Measurements from ENCODE around the gene IGFL1. TPM values are rescaled to one million over a fixed set of nuclear protein-coding genes. Genes with fewer than 3 reads are reported as not detected.
"Not testable (repeated sequence)": the region's sequence is repeated elsewhere in the genome, so short reads cannot be mapped to it uniquely, and the experiment has no call there.

Gene IGFL1
- total and polyA plus RNA-seq, 7 donors: not detected

GRCh38 chr19:46265217-46265828, 35.8 kb downstream of the IGFL1 start:
- intact Hi-C loops (cut with DNase I): loop anchor here (1.0 to 5.0 kb wide), 4 partner anchors 183 to 239 kb away; no protein-coding TSS in a partner anchor
- H3K9me3 ChIP-seq: no peaks in the 10 kb centered on the region
- DNase-seq (peak in 1 of 2 donors; percentile 18), ATAC-seq (peak; percentile 70 to 92 (median 84))
- H3K4me3 ChIP-seq: no peak overlapping the region
- H3K27ac ChIP-seq: no peak overlapping the region
- peaks cover 0 to 26% (median 4%) of the 10 kb centered on the region in 3 donors for H3K27me3 ChIP-seq (ENCODE audit: insufficient read depth in 3 of 3, low read length in 2 of 3)
- no peaks in the 10 kb centered on the region for H3K36me3 ChIP-seq (ENCODE audit: insufficient read depth in 1 of 2, low read depth in 1 of 2)
- TF ChIP-seq CTCF (IDR thresholded peaks at IDR 0.05): peak; percentile 83
- 11 to 19% (median 17%) methylated on average over 10 of the region's 10 CpGs for WGBS, 3 donors
- H3K4me1 ChIP-seq: no peaks in the 10 kb centered on the region

GRCh38 chr19:46269101-46269500, 39.6 kb downstream of the IGFL1 start:
- Histone ChIP-seq H3K27me3 (ENCODE audit: insufficient read depth in 3 of 3, low read length in 2 of 3) (peaks cover 0 to 28% (median 0%) of the 10 kb centered on the region in 3 donors), H3K36me3 (ENCODE audit: insufficient read depth in 1 of 2, low read depth in 1 of 2) (no peaks in the 10 kb centered on the region), H3K4me1 (no peaks in the 10 kb centered on the region), H3K9me3 (no peaks in the 10 kb centered on the region), H3K4me3 (no peak overlapping the region), H3K27ac (no peak overlapping the region)
- no peak for DNase-seq
- WGBS, 3 donors: 79 to 92% (median 81%) methylated on average over 7 of the region's 7 CpGs
- no peak for TF ChIP-seq CTCF (IDR thresholded peaks at IDR 0.05)
- intact Hi-C loops (cut with DNase I): loop anchor here in 1 of 2 donors (5.0 kb wide), 1 partner anchor 187 kb away; no protein-coding TSS in a partner anchor
- no peak for ATAC-seq

DNA sequence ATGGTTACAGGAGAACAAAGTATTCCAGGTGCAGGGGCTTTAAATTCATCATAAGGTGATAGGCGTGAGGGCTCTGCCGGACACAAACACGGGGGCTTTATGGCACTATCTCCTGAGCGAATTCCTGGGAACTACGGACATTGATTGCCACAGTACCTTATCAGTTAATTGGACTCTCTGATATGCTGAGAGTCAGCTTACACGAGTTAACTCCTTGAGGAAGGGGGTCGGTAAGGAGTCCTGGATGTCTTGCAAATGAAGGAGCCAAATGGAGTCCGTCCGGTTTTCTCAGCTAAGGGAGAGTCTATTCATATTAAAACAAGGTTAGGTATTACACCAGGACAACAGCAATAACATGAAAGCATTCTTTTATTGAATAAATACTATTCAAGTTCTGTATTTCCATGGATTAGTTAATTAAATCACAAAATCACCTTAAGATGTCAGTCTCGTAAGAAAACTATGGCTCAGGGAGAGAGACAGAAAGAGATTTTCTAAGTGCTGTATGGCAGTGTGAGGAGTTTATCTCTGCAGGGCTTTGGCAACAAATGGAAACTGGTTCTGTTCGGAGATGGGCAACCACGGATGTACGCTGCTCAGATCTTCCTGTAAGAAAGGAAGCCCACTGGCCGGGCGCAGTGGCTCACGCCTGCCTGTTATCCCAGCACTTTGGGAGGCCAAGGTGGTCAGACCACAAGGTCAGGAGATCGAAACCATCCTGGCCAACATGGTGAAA, 41.1 kb downstream of the IGFL1 start:
- H3K36me3 ChIP-seq (ENCODE audit: insufficient read depth in 1 of 2, low read depth in 1 of 2): no peaks in the 10 kb centered on the region
- intact Hi-C loops (cut with DNase I): loop anchor here in 1 of 2 donors (10.0 kb wide), 1 partner anchor 244 kb away; no protein-coding TSS in a partner anchor
- H3K4me3 ChIP-seq: no peak overlapping the region
- H3K27me3 ChIP-seq (ENCODE audit: insufficient read depth in 3 of 3, low read length in 2 of 3): peaks cover 0 to 21% (median 0%) of the 10 kb centered on the region in 3 donors
- 53 to 60% (median 56%) methylated on average over 17 of the region's 17 CpGs for WGBS, 3 donors
- no peak for TF ChIP-seq CTCF (IDR thresholded peaks at IDR 0.05)
- H3K4me1 ChIP-seq: no peaks in the 10 kb centered on the region
- DNase-seq (no peak), ATAC-seq (no peak)
- no peaks in the 10 kb centered on the region for H3K9me3 ChIP-seq
- no peak overlapping the region for H3K27ac ChIP-seq

GRCh38 chr19:46271481-46272197, 42.1 kb downstream of the IGFL1 start:
- Histone ChIP-seq H3K36me3 (ENCODE audit: insufficient read depth in 1 of 2, low read depth in 1 of 2) (no peaks in the 10 kb centered on the region), H3K4me3 (no peak overlapping the region), H3K27ac (no peak overlapping the region), H3K27me3 (ENCODE audit: insufficient read depth in 3 of 3, low read length in 2 of 3) (peaks cover 0 to 21% (median 0%) of the 10 kb centered on the region in 3 donors), H3K4me1 (no peaks in the 10 kb centered on the region), H3K9me3 (no peaks in the 10 kb centered on the region)
- DNase-seq: no peak
- ATAC-seq: no peak
- 51 to 56% (median 53%) methylated on average over 8 of the region's 8 CpGs for WGBS, 3 donors
- no peak for TF ChIP-seq CTCF (IDR thresholded peaks at IDR 0.05)
- intact Hi-C loops (cut with DNase I): loop anchor here in 1 of 2 donors (10.0 kb wide), 1 partner anchor 243 kb away; no protein-coding TSS in a partner anchor

DNA sequence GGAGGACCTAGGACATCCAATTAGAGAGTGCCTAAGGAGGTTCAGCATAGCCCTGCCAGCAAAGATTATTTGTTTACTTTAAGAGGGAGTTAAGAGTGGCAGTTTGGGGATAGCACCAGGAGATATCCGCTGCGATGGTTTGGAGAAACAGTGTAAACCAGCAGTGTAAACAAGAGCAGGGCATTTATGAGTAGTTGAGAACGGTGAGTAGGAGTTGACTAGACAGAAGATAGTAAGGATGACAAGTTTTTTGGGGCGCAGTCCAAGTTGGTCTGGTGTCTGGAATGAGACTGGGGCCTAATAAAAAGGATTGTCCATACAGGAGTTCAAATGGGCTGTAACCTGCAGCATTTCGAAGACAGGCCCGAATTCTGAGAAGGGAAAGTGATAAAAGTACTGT, 44.4 kb downstream of the IGFL1 start:
- not testable (repeated sequence) for H3K36me3 ChIP-seq (ENCODE audit: insufficient read depth in 1 of 2, low read depth in 1 of 2); H3K27ac ChIP-seq; H3K4me1 ChIP-seq; H3K9me3 ChIP-seq; DNase-seq; H3K4me3 ChIP-seq; ATAC-seq
- 83 to 92% (median 87%) methylated on average over 6 of the region's 6 CpGs for WGBS, 3 donors
- peaks cover 0 to 22% (median 0%) of the 10 kb centered on the region in 3 donors for H3K27me3 ChIP-seq (ENCODE audit: insufficient read depth in 3 of 3, low read length in 2 of 3)
- intact Hi-C loops (cut with DNase I): loop anchor here in 1 of 2 donors (10.0 kb wide), 1 partner anchor 241 kb away; no protein-coding TSS in a partner anchor

All from psoas muscle (tissue), 8 donors.